Skeletal muscle cell (primary cell): ENCODE results near the gene CIB4.

ENCODE experiments used
- DNase-seq: peaks from one replicate; pipeline ENCODE4 v3.0.0-alpha.2; 2010; ENCODE audit warnings: low read depth
- H3K4me3 ChIP-seq: 2 replicates; pipeline ENCODE4 v1.5.1; 2011; ENCODE audit warnings: low read depth, mild to moderate bottlenecking, control low read depth, low read length, moderate library complexity

Gene CIB4

DNA sequence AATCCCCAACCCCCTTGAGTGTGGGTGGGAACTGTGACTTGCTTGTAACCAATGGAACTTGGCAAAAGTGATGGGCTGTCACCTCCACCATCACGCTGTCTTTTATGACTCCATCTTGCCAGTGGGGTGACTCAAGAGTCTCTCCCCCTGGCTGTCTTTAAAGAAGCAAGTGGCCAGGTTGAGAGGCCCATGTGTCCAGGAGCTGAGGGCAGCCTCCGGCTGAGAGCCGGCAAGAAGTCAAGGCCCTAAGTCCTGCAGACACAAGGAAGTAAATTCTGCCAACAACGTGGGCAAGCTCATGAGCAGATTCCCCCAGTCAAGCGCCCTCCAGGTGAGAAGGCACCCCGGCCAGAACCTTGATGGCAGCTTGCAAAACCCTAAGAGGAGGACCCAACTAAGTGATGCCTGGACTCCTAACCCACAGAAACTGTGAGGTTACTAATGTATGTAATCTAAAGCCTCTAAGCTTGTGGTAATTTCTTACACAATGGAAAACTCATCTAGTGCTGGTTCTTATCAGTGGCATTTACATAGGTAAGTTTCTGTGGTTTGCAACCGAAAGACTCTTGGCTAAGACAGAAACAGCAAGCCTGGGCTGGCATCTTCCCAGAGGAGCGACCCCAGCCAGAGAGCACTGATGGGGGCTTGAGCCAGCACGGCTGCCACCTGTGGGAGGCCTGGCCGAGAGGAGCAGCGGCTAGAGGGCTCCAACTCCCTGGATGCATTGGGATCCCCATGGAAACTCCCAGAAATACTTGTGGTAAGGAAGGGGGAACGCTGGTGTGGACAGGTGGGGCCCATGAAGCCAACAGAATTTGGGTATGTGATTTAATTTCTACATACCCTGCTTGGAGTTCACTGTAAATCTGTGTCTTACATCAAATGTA lies 49.3 kb downstream of the CIB4 start:
- H3K4me3 ChIP-seq, result no peak overlapping the region
- no peak for DNase-seq

DNA sequence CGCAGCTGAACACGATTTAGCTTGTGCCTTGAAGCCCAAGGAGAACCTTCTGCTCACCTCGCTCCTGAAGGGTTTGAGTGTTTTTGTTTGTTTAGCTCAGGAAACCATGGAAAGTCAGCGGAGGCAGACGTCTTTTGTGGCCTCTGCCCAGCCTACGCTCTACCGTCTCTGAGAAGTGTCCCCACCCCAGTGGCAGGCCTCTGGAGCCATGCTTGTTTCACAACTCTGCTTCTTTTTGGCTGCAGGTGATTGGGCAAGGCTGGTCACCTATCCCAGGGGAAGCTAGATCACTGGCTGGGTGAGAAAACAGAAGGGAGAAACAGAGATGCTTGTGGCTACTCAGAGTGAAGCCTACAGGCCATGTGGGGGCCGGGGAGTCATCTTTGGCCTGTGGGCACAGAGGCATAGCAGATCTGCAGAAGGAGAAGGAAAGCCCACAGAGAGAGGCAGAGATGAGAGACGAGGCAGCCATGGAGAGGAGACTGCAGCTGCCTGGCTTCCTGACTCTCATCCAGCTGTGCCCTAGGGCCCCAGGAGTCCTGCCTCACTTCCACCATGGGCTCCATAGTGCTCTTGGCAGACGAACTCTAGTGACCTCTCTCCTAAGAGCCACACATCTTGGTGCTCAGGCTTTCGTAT lies 50.1 kb downstream of the CIB4 start:
- no peak for DNase-seq
- H3K4me3 ChIP-seq, result no peak overlapping the region

DNA sequence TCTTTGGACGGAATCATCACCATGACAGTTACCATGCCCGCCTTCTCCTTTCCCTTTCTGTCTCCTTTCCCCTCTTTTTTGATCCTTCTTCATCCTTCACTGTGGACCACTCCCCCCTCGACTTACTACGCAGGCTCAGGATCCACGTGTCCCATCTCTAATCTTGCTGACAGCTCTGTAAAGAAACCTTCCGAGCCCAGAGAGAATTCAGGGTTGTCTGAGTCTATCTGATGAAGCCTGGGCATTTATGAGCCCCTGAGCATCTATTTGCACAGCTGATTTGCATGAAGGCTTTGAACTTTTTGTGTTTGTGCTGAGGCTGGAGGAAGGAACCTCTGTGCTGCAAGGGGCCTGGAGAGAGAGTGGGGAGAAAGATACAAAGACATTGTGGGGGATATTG lies 50.7 kb downstream of the CIB4 start:
- DNase-seq, result no peak

DNA sequence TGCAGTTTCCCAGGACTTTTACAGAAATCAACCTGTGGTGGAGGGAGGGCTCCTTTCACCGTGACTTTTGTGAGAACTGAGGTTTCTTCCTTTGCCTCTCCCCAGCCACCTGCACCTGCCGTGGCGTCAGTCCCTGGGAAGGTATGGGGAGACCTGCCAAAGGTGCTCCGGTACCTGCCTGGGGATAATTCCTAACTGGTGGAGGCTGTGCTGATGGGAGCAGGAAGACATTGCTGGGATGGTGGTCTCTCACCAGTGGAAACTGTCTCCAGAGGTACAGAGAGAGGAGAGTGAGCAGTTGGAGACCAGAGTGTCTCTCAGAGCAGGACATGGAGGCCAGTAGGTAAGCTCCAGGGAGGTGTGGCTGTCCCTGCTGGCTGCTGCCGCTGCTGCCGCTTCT lies 52.6 kb downstream of the CIB4 start:
- DNase-seq, result no peak
- H3K4me3 ChIP-seq, result no peak overlapping the region

More for the DNA sequence above, 50.7 kb downstream of the CIB4 start:
- no peak overlapping the region for H3K4me3 ChIP-seq

DNA sequence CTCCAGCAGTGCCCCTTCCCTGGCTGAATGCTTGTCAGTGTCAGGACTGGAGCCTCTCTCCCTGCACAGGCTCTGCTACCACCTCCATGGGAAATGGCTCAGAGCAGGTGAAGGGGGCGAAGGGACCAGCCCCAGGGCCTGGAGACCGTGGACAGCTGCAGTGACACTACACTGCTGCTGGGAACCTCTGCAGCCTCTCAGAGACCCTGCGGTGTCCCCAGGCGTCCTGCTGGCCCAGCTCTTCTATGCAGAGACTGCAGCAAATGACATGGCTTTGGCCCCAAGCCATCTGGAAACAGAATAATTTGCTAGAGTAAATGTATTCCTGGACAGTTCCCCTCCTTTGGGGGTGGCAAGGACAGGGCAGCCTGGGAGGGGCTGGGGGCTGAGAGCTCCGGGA lies 53.2 kb downstream of the CIB4 start:
- no peak overlapping the region for H3K4me3 ChIP-seq
- no peak for DNase-seq

DNA sequence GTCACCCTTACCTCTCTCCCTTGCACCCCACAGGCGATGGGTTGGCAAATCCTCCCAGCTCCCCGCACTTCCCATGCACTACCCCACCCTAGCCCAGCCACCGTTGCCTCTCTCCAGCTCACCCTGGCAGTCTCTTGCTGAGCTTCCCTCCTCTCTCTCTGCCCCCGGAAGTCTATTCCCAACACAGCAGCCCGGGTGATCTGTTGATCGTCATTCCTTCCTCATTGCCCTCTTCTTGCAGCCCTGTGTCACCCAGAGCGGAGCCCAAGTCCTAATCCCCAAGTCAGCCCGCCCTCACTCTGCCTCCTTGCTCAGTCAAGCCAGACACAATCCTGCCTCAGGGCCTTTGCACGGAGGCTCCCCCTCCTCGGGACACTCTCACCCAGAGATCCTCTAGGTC lies 55.2 kb downstream of the CIB4 start:
- no peak overlapping the region for H3K4me3 ChIP-seq
- no peak for DNase-seq

DNA sequence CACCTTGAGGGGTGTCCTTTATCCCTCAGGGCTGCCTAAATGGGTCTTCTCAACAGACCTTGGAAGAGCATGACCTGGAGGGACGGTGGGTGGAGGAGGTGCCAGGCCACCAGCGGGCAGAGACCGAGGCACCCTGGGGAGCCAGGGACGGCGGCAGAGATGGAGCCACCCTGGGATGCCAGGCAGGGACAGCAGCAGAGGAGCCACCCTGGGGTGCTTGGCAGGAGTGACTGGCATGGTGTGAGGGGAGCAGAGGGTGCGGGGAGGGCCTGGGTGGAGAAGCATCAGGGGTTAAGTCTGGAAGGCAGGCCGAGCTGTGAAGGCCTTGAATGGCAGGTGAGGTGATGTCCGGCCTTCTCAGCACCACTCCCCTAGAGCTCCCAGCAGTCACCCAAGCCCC lies 56.1 kb downstream of the CIB4 start:
- no peak for DNase-seq

DNA sequence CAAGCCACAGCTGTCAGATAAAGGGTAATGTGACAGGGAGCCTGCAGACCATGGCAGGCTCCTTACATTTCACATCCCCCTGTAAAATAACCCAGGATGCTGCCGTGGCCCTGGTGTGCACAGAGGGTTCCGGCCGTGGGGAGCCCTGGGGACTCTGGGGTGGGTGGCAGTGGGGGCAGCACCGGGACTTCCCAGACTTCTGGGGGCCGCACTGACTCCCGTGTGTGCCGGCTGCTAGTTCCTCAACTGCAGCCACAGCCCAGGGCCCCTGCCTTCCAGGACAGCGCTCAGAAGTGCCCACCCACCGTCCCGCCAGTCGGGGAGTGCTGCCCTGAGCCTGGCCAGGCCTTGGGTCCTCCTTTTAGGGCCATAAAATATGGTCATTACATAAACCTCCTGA lies 56.5 kb downstream of the CIB4 start:
- no peak for DNase-seq

More for the DNA sequence above, 56.1 kb downstream of the CIB4 start:
- no peak overlapping the region for H3K4me3 ChIP-seq

DNA sequence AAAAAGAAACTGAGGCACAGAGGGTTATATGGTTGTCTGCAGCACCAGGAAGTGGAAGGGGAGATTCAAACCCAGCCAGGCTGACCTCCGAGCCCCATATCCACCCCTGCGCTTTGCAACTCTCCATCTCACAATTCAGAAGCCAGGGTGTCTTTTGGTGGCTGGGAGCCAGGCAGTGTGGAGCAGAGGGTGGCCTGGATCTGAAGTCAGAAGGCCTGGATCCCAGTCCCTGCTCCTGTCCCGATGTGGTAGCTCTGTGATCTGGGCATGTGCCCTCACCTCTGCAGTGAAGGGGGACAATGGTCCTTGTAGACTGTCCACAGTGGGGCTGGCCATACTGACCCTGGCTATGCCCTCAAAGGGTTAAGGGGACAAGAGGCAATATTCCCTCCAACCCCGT lies 57.0 kb downstream of the CIB4 start:
- no peak for DNase-seq
- no peak overlapping the region for H3K4me3 ChIP-seq

More for the DNA sequence above, 56.5 kb downstream of the CIB4 start:
- no peak overlapping the region for H3K4me3 ChIP-seq

DNA sequence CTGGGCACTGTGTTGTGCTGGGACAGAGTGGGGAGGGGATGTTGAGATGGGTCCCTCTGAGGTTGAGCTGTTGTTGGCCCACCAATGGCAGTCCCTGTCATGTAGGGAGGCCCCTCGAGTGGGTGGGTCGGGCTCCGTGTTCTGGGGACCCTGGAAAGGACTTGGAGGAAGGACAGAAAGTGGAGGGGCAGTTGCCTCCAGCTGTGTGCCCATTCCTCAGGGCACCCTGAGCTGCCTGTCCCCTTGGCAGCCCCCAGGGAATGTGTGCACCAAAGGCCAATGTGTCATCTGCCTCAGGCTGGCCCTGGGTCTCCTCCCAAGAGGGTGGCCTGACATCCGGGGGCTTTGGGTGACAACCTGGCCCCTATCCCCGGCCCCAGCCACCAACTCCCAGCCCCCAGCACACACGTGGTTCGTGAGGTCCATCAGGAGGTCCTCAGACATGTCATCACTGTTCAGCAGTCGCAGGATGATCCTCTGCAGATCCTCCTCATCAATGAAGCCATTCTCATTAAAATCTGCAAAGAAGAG lies 57.7 kb downstream of the CIB4 start:
- no peak overlapping the region for H3K4me3 ChIP-seq
- no peak for DNase-seq

DNA sequence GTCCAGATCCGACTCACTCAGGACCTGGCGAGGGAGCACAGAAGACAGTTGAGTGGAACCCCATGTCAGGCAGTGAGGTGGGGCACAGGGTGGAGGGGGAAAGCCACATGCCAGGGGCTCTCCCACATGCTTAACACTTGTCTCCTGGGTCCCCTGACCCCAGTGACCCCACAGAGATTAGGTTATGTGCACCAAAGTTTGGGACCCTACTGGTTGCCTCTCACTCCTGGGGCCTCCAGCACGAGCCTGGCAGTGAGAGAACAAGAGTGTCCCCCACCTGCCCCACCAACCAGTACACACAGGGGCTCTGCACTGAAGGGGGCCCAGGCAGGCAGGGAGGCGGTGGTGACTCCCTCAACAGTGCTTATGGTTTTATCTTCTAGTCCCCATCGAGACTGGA lies 58.3 kb downstream of the CIB4 start:
- H3K4me3 ChIP-seq, result no peak overlapping the region
- DNase-seq, result no peak

DNA sequence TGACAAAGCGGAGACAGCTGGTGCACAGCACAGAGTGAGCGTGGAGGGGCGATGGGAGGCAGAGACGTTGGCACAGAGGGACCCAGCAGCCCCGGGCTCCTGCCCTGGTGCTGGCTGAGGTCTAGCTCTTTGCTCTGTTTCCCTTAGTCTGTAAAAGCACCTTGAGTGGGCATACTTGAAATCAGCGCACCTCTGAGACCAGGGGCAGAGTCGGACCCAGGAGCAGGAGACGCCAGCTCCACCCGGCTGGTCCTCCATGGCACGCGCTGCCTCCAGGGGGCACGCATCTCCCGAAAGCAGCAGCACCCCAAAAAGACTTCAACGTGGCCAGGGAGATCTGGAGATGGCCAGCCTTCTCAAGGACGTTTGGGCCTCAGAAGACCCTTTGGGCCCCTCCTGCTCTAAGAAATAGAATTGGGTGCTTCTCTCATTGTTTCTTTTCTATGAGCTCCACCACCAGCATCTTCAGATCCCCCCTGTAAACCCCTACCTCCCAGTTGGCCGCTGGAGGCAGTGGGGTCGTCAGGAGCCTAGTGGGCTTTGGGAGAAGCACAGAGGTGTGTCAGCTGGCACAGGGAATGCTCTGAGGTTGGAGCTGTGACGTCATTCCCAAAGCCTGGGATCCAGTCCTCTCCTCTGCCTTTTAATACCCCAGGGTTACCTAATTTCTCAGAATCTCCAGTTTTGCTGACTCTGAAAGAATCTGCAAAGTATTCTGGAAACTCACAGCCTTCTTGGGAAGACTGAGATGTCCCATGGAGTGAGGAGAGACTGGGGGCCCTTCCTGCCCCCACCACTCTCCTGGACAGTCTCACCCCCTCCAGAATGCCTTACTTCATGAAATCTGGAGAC lies 58.9 kb downstream of the CIB4 start:
- no peak overlapping the region for H3K4me3 ChIP-seq
- no peak for DNase-seq

DNA sequence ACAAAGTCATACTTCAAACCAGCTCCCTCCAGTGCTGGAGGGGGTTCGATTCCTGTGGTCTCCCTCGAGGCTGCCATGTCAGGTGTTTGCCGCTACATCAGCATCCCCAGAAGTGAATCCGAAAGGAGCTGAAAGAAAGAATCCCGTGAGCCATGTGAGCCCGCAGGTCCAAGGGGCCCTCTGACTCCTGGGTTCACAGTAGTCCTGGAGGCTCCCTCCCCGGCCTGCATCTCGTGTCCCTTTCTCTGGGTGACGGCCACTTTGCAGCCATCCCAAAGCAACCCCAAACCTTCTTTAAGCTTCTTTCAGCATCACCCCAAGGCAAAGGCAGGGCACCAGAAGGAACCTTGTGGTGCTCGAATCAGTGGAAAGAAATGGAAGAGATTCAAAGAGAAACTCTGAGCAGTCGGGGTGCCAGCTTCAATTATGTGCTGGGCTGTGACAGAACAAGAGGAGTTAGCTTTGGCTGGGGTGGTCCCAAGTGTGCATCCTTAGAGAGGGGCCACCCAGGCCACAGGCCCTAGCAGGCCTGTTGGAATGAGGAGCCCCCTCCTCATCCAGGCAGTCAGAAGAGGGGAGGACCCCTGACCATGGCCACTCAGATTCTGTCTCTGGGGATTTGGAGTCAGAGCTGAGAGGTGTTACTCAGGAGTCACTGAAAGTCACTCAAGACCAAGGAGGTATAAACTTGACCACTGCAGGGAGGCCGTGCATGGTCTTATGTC lies 59.7 kb downstream of the CIB4 start:
- DNase-seq, result no peak
- H3K4me3 ChIP-seq, result no peak overlapping the region

DNA sequence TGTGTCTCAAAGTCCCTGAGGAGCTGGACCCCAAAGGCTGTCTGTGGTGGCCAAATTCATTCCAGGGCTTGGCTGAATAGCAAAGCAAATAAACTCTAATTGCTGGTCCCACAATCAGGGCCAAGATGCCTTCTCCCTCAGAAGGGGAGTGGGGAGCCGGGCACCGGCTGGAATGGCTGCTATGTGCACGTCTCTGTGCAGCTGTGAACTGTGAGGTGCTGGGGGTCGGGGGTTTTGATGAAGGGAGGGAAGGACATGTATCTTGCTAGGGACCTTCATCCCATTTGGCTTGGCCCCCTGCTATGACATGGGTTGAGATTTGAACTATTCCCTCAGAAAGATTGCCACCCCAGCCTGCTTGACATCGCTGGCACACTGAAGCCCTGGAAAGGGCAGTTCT lies 60.4 kb downstream of the CIB4 start:
- DNase-seq, result no peak
- no peak overlapping the region for H3K4me3 ChIP-seq

DNA sequence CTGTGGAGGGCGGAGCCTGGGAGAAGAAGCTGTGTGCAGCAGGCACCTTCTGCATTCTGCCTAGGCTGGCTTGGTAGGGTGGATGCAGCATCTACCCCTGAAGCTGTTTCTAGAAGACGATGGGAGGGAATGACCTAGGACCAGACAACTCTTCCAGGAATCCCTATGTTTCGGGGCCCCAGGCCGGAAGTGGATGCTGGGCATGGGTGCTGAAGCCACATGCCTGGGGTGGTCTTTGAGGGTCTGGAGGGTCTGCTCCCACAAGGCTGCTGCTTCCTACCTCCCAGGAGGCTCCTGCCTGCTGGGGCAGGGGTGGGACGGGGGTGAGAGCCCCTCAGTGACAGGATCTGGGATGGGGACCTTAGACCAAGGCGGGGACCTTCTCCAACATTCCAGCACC lies 61.0 kb downstream of the CIB4 start:
- no peak for DNase-seq
- H3K4me3 ChIP-seq, result no peak overlapping the region

DNA sequence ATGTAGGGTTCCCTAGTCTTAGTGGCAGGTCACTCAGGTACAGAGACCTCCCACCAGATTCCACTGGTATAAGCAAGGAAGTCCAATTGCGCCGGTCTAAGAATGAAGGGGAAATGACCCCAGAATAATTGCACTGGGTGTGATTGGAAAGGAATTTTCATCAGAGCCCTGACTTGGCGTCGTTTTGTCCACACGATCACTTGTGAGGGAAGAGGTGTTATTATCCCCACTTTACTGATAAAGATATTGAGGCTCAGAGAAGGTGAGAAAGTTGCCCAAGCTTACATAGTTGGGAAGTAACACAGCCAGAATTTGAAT lies 61.5 kb downstream of the CIB4 start:
- no peak for DNase-seq

DNA sequence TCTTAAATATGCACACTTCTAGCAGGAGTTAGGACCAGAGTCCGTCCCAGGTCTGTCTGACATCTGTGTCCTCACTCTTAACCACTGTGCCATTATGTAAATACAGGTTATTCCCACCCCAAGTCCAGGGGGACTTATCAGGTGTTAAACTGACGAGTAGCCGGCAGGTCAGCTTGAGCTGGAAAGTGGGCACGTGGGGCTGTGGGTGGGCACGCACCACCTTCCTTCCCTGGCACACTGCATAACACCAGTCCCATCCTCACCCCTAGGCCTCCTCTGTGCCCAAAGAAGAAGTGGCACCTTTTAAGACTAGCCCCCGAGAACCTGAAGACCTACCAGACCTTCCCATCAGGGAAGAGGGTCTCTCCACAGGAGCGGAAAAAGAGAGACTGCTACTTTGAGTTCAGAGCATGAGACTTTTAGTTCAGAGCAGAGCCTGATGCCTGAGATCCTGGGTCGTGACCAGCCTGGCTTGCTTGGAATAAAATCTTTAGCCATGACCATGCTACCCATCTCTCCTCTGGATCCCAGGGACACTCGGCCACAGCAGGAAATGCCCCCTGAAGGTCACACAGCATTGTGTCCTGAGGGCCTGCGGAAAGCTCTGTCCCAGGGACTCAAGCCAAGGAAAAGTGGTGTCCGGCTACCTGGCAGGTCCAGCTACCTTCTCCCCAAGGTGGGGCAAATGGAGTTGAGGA lies 62.0 kb downstream of the CIB4 start:
- no peak for DNase-seq
- no peak overlapping the region for H3K4me3 ChIP-seq

More for the DNA sequence above, 61.5 kb downstream of the CIB4 start:
- no peak overlapping the region for H3K4me3 ChIP-seq

DNA sequence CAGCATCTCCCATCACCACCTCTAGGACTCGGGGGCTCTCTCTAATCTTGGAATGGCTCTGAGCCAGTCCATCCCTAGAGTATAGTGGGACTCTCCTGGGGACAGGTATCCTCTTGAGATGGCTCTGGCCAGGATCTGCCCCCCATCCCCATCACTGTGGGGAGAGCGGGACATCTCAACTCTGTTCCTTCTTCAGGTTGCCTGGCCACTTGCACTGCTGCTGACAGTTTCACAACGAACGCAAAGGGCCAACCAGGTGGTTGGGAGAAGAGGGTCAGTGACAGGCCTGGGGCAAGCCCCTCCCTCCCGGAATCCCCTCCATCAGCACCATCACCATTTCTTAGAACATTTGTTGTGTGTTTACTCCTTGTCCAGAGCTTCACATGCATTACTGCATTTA lies 62.6 kb downstream of the CIB4 start:
- DNase-seq, result no peak

DNA sequence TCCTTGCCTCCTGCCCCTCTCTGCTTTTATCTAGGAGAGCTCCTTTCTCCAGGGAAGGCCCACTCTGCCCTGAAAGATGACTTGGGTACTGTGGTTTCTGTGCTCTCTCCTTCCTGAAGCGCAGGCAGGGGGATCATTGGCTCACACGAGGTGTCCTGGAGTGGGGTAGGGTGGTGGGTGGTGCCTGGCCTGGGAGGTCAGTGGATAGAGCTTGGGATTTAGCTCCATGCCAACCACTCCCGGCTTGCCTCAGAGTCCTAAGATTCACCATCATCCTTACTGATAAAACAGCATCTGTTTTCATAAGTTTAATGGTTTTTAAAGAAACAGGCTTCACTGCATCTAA lies 63.1 kb downstream of the CIB4 start:
- H3K4me3 ChIP-seq, result no peak overlapping the region
- no peak for DNase-seq

More for the DNA sequence above, 62.6 kb downstream of the CIB4 start:
- H3K4me3 ChIP-seq, result no peak overlapping the region
